CD14-positive monocyte (primary cell): Measurements from ENCODE around the gene NIPAL3. TPM values are rescaled to one million over a fixed set of nuclear protein-coding genes. Genes with fewer than 3 reads are reported as not detected.

Experiments
- DNase-seq, 3 donors: peaks; one replicate each; pipeline ENCODE4 v3.0.0-alpha.2; 2011 to 2022
- H2AFZ ChIP-seq: 2 replicates; pipeline ENCODE4 v1.6.0; 2012; ENCODE audit warnings: mild to moderate bottlenecking, low read depth, low read length, inconsistent platforms; ENCODE audit not compliant: insufficient read depth, poor library complexity, severe bottlenecking
- H3K27ac ChIP-seq, 2 donors: 1 replicate in 1 of 2; 2 replicates in 1 of 2; pipeline ENCODE4 v1.5.1; 2012 to 2013; ENCODE audit warnings: low read length in 2 of 2, control low read depth in 1 of 2, inconsistent platforms in 1 of 2, low read depth in 1 of 2, mild to moderate bottlenecking in 1 of 2
- H3K27me3 ChIP-seq, 2 donors: one replicate each; pipeline versions ENCODE4 v1.6.0 to v1.6.1; 2011 to 2013; ENCODE audit warnings: low read length in 2 of 2; ENCODE audit not compliant: control insufficient read depth in 2 of 2, insufficient read depth in 2 of 2
- H3K36me3 ChIP-seq, 2 donors: replicated peaks in 1 of 2; 1 replicate in 1 of 2; 2 replicates in 1 of 2; pipeline versions ENCODE4 v1.5.1 to v1.6.1; 2012 to 2013; ENCODE audit warnings: low read length in 2 of 2, control low read depth in 1 of 2, inconsistent platforms in 1 of 2, mild to moderate bottlenecking in 1 of 2; ENCODE audit not compliant: insufficient read depth in 2 of 2, control insufficient read depth in 1 of 2
- H3K4me1 ChIP-seq, 2 donors: 1 replicate in 1 of 2; 2 replicates in 1 of 2; pipeline versions ENCODE4 v1.5.1 to v1.6.1; 2012 to 2013; ENCODE audit warnings: low read length in 2 of 2, control low read depth in 1 of 2, inconsistent platforms in 1 of 2, mild to moderate bottlenecking in 1 of 2, moderate library complexity in 1 of 2; ENCODE audit not compliant: insufficient read depth in 2 of 2, control insufficient read depth in 1 of 2
- H3K4me2 ChIP-seq: replicated peaks from 2 replicates; pipeline ENCODE3; 2012; ENCODE audit warnings: low read length, moderate library complexity, mild to moderate bottlenecking; ENCODE audit not compliant: poor library complexity, severe bottlenecking; ENCODE audit errors: extremely low read depth
- H3K4me3 ChIP-seq, 3 experiments: fragments of 200-600 bp in 1 of 3; sonication (generic) in 1 of 3; replicated peaks in 1 of 3; 1 replicate in 2 of 3; 2 replicates in 1 of 3; pipeline ENCODE4 v1.5.1; 2011 to 2013; ENCODE audit warnings: low read length in 3 of 3, mild to moderate bottlenecking in 3 of 3, control low read depth in 2 of 3, low read depth in 2 of 3, inconsistent platforms in 1 of 3, moderate library complexity in 1 of 3
- H3K79me2 ChIP-seq: 2 replicates; pipeline ENCODE4 v1.6.0; 2012; ENCODE audit warnings: mild to moderate bottlenecking, control low read depth, inconsistent platforms, low read length, moderate library complexity; ENCODE audit not compliant: insufficient read depth
- H3K9ac ChIP-seq: 2 replicates; pipeline ENCODE4 v1.6.0; 2017; ENCODE audit warnings: low read length, mild to moderate bottlenecking; ENCODE audit not compliant: insufficient read depth, poor library complexity, severe bottlenecking
- H3K9me3 ChIP-seq, 2 donors: replicated peaks in 1 of 2; 1 replicate in 1 of 2; 2 replicates in 1 of 2; pipeline versions ENCODE4 v1.5.1 to v1.6.1; 2012 to 2013; ENCODE audit warnings: low read length in 2 of 2, control low read depth in 1 of 2; ENCODE audit not compliant: control insufficient read depth in 1 of 2, insufficient read depth in 1 of 2
- H4K20me1 ChIP-seq: 2 replicates; pipeline ENCODE4 v1.6.0; 2012; ENCODE audit warnings: mild to moderate bottlenecking, low read length, control low read depth, moderate library complexity; ENCODE audit not compliant: insufficient read depth
- H3K27ac Mint-ChIP-seq, 7 donors: one replicate each; pipeline ENCODE4 v1.8.0; 2020; ENCODE audit warnings: mild to moderate bottlenecking in 7 of 7, mixed read lengths in 7 of 7, moderate library complexity in 6 of 7, inconsistent platforms in 2 of 7
- H3K27me3 Mint-ChIP-seq, 3 donors: one replicate each; pipeline ENCODE4 v1.8.0; 2021 to 2022; ENCODE audit warnings: low read depth in 3 of 3, mild to moderate bottlenecking in 3 of 3, mixed read lengths in 3 of 3, moderate library complexity in 3 of 3, inconsistent platforms in 1 of 3
- H3K36me3 Mint-ChIP-seq, 2 donors: one replicate each; pipeline ENCODE4 v1.8.0; 2020; ENCODE audit warnings: mixed read lengths in 2 of 2, inconsistent platforms in 1 of 2, mild to moderate bottlenecking in 1 of 2
- H3K4me1 Mint-ChIP-seq: one replicate; pipeline ENCODE4 v1.8.0; 2020; ENCODE audit warnings: mild to moderate bottlenecking, mixed read lengths
- H3K4me3 Mint-ChIP-seq, 2 donors: one replicate each; pipeline ENCODE4 v1.8.0; 2020; ENCODE audit warnings: mild to moderate bottlenecking in 2 of 2, mixed read lengths in 2 of 2, moderate library complexity in 1 of 2
- H3K9me3 Mint-ChIP-seq, 7 donors: one replicate each; pipeline ENCODE4 v1.8.0; 2020 to 2022; ENCODE audit warnings: mixed read lengths in 7 of 7, mild to moderate bottlenecking in 6 of 7, moderate library complexity in 6 of 7, inconsistent platforms in 2 of 7
- WGBS: methylation state at CpG from one replicate; pipeline ENCODE4 v1.1.5; 2013; ENCODE audit warnings: missing lambda C conversion rate; ENCODE audit not compliant: insufficient coverage; 5-methylcytosine and 5-hydroxymethylcytosine counted together
- intact Hi-C, 2 donors: fragments of 100-400 bp; cut with micrococcal nuclease; formaldehyde crosslinking; loops; one replicate each; pipeline versions ENCODE4 v1.15.0 to v1.15.1; 2023
- polyA plus RNA-seq, 3 donors: library from polyadenylated mRNA; depleted of rRNA in 1 of 3; unstranded in 2 of 3; stranded (reverse) in 1 of 3; fragments of 300-500 nt in 2 of 3; fragments of >200 nt in 1 of 3; fragmentation: Illumina TruSeq in 2 of 3; gene quantifications; 1 replicate in 2 of 3; 2 replicates in 1 of 3; pipeline ENCODE4 v1.2.3, GENCODE V29; 2012 to 2021
- TF ChIP-seq, protein P1 (sequence below): fragments of 200-600 bp; IDR thresholded peaks from one replicate; pipeline ENCODE4 v1.8.0; 2022; ENCODE audit warnings: antibody characterized with exemption, mild to moderate bottlenecking

NIPAL3 gene
- polyA plus RNA-seq, 3 donors, result 5.9 to 9.6 (median 6.6) TPM

- peaks cover 3 to 8% of the 10 kb centered on the region in 2 donors for H3K36me3 Mint-ChIP-seq
- no peaks in the 10 kb centered on the region for H3K9me3 ChIP-seq
- no peaks in the 10 kb centered on the region for H4K20me1 ChIP-seq
- WGBS, result 80% methylated on average over 1 of the region's 5 CpGs
- no peak for DNase-seq
- H3K27me3 Mint-ChIP-seq, result peaks cover 0 to 1% (median 0%) of the 10 kb centered on the region in 3 donors
- TF ChIP-seq, protein P1, sequence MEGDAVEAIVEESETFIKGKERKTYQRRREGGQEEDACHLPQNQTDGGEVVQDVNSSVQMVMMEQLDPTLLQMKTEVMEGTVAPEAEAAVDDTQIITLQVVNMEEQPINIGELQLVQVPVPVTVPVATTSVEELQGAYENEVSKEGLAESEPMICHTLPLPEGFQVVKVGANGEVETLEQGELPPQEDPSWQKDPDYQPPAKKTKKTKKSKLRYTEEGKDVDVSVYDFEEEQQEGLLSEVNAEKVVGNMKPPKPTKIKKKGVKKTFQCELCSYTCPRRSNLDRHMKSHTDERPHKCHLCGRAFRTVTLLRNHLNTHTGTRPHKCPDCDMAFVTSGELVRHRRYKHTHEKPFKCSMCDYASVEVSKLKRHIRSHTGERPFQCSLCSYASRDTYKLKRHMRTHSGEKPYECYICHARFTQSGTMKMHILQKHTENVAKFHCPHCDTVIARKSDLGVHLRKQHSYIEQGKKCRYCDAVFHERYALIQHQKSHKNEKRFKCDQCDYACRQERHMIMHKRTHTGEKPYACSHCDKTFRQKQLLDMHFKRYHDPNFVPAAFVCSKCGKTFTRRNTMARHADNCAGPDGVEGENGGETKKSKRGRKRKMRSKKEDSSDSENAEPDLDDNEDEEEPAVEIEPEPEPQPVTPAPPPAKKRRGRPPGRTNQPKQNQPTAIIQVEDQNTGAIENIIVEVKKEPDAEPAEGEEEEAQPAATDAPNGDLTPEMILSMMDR, result no peak
- no peaks in the 10 kb centered on the region for H3K27me3 ChIP-seq
- H3K4me2 ChIP-seq, result no peak overlapping the region
- peaks cover 28% of the 10 kb centered on the region for H3K4me1 Mint-ChIP-seq
- no peak overlapping the region for H3K27ac ChIP-seq
- H3K27ac Mint-ChIP-seq, result peak overlapping the region in 1 of 7 donors; percentile 8
- no peaks in the 10 kb centered on the region for H3K36me3 ChIP-seq
- H3K9ac ChIP-seq, result no peak overlapping the region
- H3K4me1 ChIP-seq, result peaks cover 17 to 22% of the 10 kb centered on the region in 2 donors
- no peak overlapping the region for H3K4me3 ChIP-seq
- H3K4me3 Mint-ChIP-seq, result no peak overlapping the region
- H3K79me2 ChIP-seq, result no peaks in the 10 kb centered on the region
- H3K9me3 Mint-ChIP-seq, result no peaks in the 10 kb centered on the region
- intact Hi-C loops, result no loop called here
- H2AFZ ChIP-seq, result no peak overlapping the region
Observed at GRCh38 chr1:24380508-24380907, 35.1 kb upstream of the NIPAL3 start.

- TF ChIP-seq, protein P1, result no peak
- no peaks in the 10 kb centered on the region for H3K9me3 ChIP-seq
- no peaks in the 10 kb centered on the region for H4K20me1 ChIP-seq
- no peaks in the 10 kb centered on the region for H3K36me3 ChIP-seq
- H3K79me2 ChIP-seq, result no peaks in the 10 kb centered on the region
- no peak overlapping the region for H3K27ac ChIP-seq
- H2AFZ ChIP-seq, result no peak overlapping the region
- H3K4me2 ChIP-seq, result no peak overlapping the region
- no peak for DNase-seq
- H3K27ac Mint-ChIP-seq, result peak overlapping the region in 3 of 7 donors; percentile 18 to 38 (median 33)
- no CpG with 5 or more reads among the region's 2 CpGs for WGBS
- no peak overlapping the region for H3K4me3 ChIP-seq
- no peak overlapping the region for H3K4me3 Mint-ChIP-seq
- H3K27me3 Mint-ChIP-seq, result peaks cover 0 to 1% (median 0%) of the 10 kb centered on the region in 3 donors
- no peaks in the 10 kb centered on the region for H3K27me3 ChIP-seq
- H3K9me3 Mint-ChIP-seq, result no peaks in the 10 kb centered on the region
- H3K36me3 Mint-ChIP-seq, result peaks cover 3 to 8% of the 10 kb centered on the region in 2 donors
- peaks cover 17 to 23% of the 10 kb centered on the region in 2 donors for H3K4me1 ChIP-seq
- H3K4me1 Mint-ChIP-seq, result peaks cover 30% of the 10 kb centered on the region
- H3K9ac ChIP-seq, result no peak overlapping the region
- intact Hi-C loops, result no loop called here
Observed at GRCh38 chr1:24381256-24381655, 34.3 kb upstream of the NIPAL3 start.
